NCI-H146 (cell line): Measurements from ENCODE around the gene MYCN.
"Not testable (repeated sequence)": the region's sequence is repeated elsewhere in the genome, so short reads cannot be mapped to it uniquely, and the experiment has no call there.

Experiments
- DNase-seq: peaks from one replicate; lab custom pipeline; 2025; lab: John Stamatoyannopoulos, UW

Gene MYCN

GRCh38 chr2:15907461-15908324, 32.7 kb upstream of the MYCN start:
- DNase-seq: no peak

- DNase-seq: no peak
Observed at GRCh38 chr2:15908371-15908770, 32.0 kb upstream of the MYCN start.

- DNase-seq: no peak
Observed at GRCh38 chr2:15909157-15909556, 31.2 kb upstream of the MYCN start.

GRCh38 chr2:15909736-15910135, 30.6 kb upstream of the MYCN start:
- DNase-seq: no peak

- not testable (repeated sequence) for DNase-seq
Observed at GRCh38 chr2:15911270-15911669, 29.1 kb upstream of the MYCN start.

GRCh38 chr2:15911686-15912085, 28.7 kb upstream of the MYCN start:
- DNase-seq: no peak

GRCh38 chr2:15912203-15912602, 28.1 kb upstream of the MYCN start:
- DNase-seq: no peak

GRCh38 chr2:15913146-15913545, 27.2 kb upstream of the MYCN start:
- no peak for DNase-seq

- DNase-seq: no peak
Observed at GRCh38 chr2:15914596-15915385, 25.6 kb upstream of the MYCN start.

GRCh38 chr2:15915546-15915945, 24.8 kb upstream of the MYCN start:
- not testable (repeated sequence) for DNase-seq

GRCh38 chr2:15916336-15916735, 24.0 kb upstream of the MYCN start:
- DNase-seq: no peak

- DNase-seq: no peak
Observed at GRCh38 chr2:15918761-15919356, 21.5 kb upstream of the MYCN start.

GRCh38 chr2:15919716-15920434, 20.5 kb upstream of the MYCN start:
- DNase-seq: no peak

- no peak for DNase-seq
Observed at GRCh38 chr2:15920696-15921095, 19.7 kb upstream of the MYCN start.

GRCh38 chr2:15923597-15923996, 16.8 kb upstream of the MYCN start:
- DNase-seq: no peak

- no peak for DNase-seq
Observed at GRCh38 chr2:15925819-15926218, 14.5 kb upstream of the MYCN start.

- no peak for DNase-seq
Observed at GRCh38 chr2:15926252-15926651, 14.1 kb upstream of the MYCN start.

- DNase-seq: no peak
Observed at GRCh38 chr2:15927551-15928218, 12.7 kb upstream of the MYCN start.

GRCh38 chr2:15929008-15929407, 11.3 kb upstream of the MYCN start:
- DNase-seq: not testable (repeated sequence)

- DNase-seq: no peak
Observed at GRCh38 chr2:15929861-15930260, 10.5 kb upstream of the MYCN start.

- no peak for DNase-seq
Observed at GRCh38 chr2:15930589-15931318, 9.6 kb upstream of the MYCN start.
